Kidney epithelial cell (primary cell): ENCODE measurements around the gene PRSS3. TPM values are rescaled to one million over a fixed set of nuclear protein-coding genes. Genes with fewer than 3 reads are reported as not detected.
"Not testable (repeated sequence)": the region's sequence is repeated elsewhere in the genome, so short reads cannot be mapped to it uniquely, and the experiment has no call there.

Source experiments
- DNase-seq: peaks from one replicate; pipeline ENCODE4 v3.0.0-alpha.2; 2010; ENCODE audit warnings: low read depth
- H3K27me3 ChIP-seq: 2 replicates; pipeline ENCODE4 v1.6.0; 2011; ENCODE audit warnings: low read length; ENCODE audit not compliant: control insufficient read depth, insufficient read depth
- H3K36me3 ChIP-seq: 2 replicates; pipeline ENCODE4 v1.5.1; 2011; ENCODE audit warnings: low read length; ENCODE audit not compliant: control insufficient read depth, insufficient read depth
- H3K4me3 ChIP-seq: 2 replicates; pipeline ENCODE4 v1.5.1; 2011; ENCODE audit warnings: low read depth, mild to moderate bottlenecking, control low read depth, low read length
- total RNA-seq: library from RNA; depleted of rRNA; stranded (reverse); fragments of >200 nt; gene quantifications from 2 replicates; pipeline ENCODE4 v1.2.3, GENCODE V29; 2015
- TF ChIP-seq, protein P1 (sequence below): IDR thresholded peaks from 2 replicates; pipeline ENCODE4 v1.5.1; 2011; ENCODE audit warnings: mild to moderate bottlenecking, moderate library complexity, low read length, control low read depth, inconsistent platforms; ENCODE audit not compliant: insufficient read depth, poor library complexity, severe bottlenecking

The PRSS3 gene
- total RNA-seq, 1 donor from 2014 or later: 5.1 TPM

DNA sequence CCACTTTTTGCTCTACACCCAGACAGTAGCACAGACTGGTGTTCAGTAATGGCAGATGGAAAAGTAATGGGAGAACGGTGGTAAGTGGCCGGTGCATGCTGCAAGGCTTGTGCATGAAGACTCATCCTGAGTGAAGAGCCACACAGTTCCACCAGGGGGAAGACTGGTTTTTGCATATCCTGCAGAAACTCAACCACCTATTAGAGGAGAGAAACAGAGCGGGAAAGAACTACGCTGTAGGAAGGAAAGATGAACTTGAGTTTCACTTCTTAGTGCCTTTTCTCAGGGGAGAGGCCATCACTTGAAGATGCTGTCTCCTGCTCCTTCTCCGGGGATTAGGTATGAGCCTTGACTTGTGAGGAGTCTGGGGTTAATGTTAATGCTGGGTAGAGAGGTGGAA, 9.4 kb upstream of the PRSS3 start:
- no peaks in the 10 kb centered on the region for H3K36me3 ChIP-seq
- no peak for DNase-seq
- TF ChIP-seq, protein P1, sequence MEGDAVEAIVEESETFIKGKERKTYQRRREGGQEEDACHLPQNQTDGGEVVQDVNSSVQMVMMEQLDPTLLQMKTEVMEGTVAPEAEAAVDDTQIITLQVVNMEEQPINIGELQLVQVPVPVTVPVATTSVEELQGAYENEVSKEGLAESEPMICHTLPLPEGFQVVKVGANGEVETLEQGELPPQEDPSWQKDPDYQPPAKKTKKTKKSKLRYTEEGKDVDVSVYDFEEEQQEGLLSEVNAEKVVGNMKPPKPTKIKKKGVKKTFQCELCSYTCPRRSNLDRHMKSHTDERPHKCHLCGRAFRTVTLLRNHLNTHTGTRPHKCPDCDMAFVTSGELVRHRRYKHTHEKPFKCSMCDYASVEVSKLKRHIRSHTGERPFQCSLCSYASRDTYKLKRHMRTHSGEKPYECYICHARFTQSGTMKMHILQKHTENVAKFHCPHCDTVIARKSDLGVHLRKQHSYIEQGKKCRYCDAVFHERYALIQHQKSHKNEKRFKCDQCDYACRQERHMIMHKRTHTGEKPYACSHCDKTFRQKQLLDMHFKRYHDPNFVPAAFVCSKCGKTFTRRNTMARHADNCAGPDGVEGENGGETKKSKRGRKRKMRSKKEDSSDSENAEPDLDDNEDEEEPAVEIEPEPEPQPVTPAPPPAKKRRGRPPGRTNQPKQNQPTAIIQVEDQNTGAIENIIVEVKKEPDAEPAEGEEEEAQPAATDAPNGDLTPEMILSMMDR: no peak
- H3K27me3 ChIP-seq: no peaks in the 10 kb centered on the region
- no peak overlapping the region for H3K4me3 ChIP-seq

GRCh38 chr9:33786681-33787080, 8.7 kb upstream of the PRSS3 start:
- TF ChIP-seq, protein P1: no peak
- H3K36me3 ChIP-seq: no peaks in the 10 kb centered on the region
- DNase-seq: no peak
- H3K4me3 ChIP-seq: no peak overlapping the region
- H3K27me3 ChIP-seq: no peaks in the 10 kb centered on the region

- Histone ChIP-seq H3K36me3 (no peaks in the 10 kb centered on the region), H3K4me3 (no peak overlapping the region), H3K27me3 (no peaks in the 10 kb centered on the region)
- DNase-seq: no peak
- TF ChIP-seq, protein P1: no peak
These were observed 7.5 kb upstream of the PRSS3 start for GRCh38 chr9:33787839-33788238.

- not testable (repeated sequence) for H3K36me3 ChIP-seq, H3K4me3 ChIP-seq, DNase-seq, H3K27me3 ChIP-seq
These were observed 5.9 kb upstream of the PRSS3 start for GRCh38 chr9:33789429-33789828.

DNA sequence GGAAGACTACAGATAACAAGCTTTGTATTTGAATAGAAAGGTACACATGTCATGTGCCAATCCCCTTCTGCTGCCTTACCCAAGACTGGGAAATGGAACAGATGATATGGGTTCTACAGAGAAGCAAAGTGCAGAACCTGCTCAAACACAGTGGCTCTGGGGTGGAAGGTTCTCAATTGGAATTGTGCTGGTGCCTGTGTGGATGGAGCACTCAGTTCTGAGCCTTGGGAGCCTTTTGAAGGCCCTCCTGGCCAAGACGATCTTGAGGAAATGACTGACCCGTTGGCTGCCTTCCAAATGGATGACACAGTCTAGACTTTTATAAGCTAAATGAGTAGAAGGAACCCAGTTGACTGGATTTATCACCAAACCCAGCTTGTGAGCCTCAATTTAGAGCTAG, 4.2 kb upstream of the PRSS3 start:
- TF ChIP-seq, protein P1: no peak
- Histone ChIP-seq H3K36me3 (no peaks in the 10 kb centered on the region), H3K27me3 (no peaks in the 10 kb centered on the region), H3K4me3 (no peak overlapping the region)
- no peak for DNase-seq

DNA sequence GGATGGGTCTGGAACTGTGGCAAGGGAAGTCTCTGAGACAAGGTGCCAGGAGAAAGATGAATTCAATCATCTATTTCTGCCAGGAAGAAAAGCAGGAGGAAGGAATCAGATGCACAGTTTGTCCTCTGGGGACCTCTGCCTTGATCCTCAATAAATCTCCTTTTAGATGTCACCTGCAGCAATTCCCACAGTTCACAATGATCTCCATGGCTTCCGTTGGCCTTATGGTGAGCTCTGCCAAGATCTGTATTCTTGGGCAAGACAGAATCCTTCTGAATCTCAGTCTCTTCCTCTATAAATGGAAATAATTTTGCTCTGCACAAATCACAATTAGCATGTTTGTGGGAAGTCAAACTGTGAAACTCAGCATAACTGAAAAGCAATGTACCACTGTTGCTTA, 1.9 kb upstream of the PRSS3 start:
- H3K36me3 ChIP-seq, DNase-seq, H3K4me3 ChIP-seq, H3K27me3 ChIP-seq: not testable (repeated sequence)

DNA sequence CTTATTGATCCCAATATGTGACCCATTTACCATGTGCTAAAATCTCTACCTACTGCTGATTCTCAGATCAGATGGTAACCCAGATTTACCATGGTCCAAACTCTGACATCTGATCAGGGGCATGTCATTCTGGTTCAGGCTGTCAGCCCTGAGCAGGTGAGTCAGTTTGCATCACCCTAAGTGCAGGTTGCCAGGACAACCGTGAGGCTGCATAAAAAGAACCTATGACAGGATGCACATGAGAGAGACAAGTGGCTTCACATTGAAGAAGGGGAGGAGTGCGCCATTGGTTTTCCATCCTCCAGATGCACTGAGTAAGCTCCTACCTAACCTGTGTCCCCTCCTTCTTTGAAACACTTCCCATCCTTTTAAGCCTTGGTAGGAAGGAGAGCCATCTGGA, 801 bp upstream of the PRSS3 start:
- TF ChIP-seq, protein P1: no peak
- H3K36me3 ChIP-seq: no peaks in the 10 kb centered on the region
- H3K27me3 ChIP-seq: no peaks in the 10 kb centered on the region
- DNase-seq: no peak
- no peak overlapping the region for H3K4me3 ChIP-seq
